GM10266 (cell line): Measurements from ENCODE around the gene SLC17A8.
"Not testable (repeated sequence)": the region's sequence is repeated elsewhere in the genome, so short reads cannot be mapped to it uniquely, and the experiment has no call there.

Experiments
- DNase-seq: peaks from one replicate; pipeline ENCODE4 v3.0.0; 2012; ENCODE audit errors: extremely low spot score
- TF ChIP-seq, protein P1 (sequence below): IDR thresholded peaks from 2 replicates; pipeline ENCODE4 v1.5.1; 2012; ENCODE audit warnings: mild to moderate bottlenecking, low read depth; ENCODE audit not compliant: control insufficient read depth, insufficient read depth; ENCODE audit errors: missing control alignments

SLC17A8 gene

DNA sequence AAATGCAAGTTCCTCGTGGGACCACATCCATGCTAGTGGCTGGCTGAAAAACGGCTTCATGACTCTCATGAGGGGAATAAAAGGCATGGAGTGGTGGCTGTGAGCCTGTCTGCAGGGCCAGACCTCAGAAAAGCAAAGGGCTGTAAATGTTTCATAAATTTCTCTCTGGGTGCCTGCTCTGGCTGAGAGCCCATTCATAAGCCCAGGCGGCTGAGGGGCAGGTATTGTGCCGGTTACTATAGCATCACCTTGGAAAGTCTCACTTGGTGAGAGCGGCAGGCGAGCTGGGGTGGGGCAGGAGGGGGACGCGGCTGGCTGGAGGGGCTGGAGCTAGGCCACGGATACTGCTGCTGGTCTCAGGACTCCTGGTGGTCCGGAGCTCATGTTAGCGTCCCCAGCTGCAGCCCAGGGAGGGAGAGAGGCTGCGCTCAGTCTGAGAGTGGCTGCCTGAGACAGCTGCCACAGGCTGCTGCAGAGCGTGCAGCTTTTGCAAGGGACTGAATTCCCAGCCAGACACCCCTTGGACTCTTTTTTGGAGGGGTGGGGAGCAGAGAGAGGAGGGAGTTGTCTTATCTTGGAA, at the start of gene SLC17A8:
Gene SLC17A8, plus strand, starts transcription at position 431 of the 580 bp plus-strand sequence. CDS start 318 bp downstream, outside the sequence.
- no peak for DNase-seq
- TF ChIP-seq, protein P1, sequence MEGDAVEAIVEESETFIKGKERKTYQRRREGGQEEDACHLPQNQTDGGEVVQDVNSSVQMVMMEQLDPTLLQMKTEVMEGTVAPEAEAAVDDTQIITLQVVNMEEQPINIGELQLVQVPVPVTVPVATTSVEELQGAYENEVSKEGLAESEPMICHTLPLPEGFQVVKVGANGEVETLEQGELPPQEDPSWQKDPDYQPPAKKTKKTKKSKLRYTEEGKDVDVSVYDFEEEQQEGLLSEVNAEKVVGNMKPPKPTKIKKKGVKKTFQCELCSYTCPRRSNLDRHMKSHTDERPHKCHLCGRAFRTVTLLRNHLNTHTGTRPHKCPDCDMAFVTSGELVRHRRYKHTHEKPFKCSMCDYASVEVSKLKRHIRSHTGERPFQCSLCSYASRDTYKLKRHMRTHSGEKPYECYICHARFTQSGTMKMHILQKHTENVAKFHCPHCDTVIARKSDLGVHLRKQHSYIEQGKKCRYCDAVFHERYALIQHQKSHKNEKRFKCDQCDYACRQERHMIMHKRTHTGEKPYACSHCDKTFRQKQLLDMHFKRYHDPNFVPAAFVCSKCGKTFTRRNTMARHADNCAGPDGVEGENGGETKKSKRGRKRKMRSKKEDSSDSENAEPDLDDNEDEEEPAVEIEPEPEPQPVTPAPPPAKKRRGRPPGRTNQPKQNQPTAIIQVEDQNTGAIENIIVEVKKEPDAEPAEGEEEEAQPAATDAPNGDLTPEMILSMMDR: no peak

DNA sequence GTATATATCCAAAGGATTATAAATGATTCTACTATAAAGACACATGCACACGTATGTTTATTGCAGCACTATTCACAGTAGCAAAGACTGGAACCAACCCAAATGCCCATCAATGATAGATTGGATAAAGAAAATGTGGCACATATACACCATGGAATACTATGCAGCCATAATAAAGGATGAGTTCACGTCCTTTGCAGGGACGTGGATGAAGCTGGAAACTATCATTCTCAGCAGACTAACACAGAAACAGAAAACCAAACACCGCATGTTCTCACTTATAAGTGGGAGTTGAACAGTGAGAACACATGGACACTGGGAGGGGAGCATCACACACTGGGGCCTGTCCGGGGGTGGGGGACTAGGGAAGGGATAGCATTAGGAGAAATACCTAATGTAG, 48.7 kb upstream of the SLC17A8 start:
- DNase-seq: not testable (repeated sequence)

DNA sequence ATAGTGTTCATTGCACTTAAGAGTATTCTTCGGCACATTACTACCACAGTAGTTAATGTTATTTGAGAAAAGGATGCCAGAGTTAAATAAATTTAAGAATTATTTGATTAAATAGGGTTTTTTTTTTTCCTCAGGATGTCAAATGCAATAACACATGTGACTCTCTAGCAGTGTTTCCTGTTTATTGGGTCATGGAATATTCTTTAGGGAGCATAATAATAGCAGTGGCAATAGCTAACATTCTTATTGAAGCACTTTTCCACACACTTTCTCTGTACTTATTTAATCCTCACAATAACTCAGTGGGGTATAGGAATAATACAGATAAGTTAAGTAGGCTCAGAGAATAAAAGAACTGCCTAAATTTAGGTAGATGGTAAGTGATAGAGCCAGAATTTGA, 45.6 kb upstream of the SLC17A8 start:
- no peak for DNase-seq

DNA sequence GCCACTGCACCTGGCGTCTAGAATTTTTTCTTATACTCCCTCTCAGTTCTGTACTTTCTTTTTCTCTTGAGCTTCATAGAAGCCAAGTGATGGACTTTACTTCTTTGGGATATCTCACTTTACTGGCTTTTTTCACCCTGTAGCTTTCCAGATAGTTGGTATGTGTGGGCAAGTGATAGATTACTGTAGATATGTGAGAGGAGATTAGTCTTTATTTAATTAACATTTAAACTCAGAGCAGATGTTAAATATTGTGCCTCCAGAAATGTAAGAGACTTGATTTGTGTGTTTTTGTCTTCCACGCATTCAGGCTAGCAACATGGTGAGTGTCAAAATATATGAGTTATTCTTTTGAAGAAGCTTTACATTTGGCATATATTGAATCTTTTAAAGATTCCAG, 39.5 kb upstream of the SLC17A8 start:
- no peak for DNase-seq
- TF ChIP-seq, protein P1: no peak

More for the DNA sequence above, 45.6 kb upstream of the SLC17A8 start:
- TF ChIP-seq, protein P1: no peak

DNA sequence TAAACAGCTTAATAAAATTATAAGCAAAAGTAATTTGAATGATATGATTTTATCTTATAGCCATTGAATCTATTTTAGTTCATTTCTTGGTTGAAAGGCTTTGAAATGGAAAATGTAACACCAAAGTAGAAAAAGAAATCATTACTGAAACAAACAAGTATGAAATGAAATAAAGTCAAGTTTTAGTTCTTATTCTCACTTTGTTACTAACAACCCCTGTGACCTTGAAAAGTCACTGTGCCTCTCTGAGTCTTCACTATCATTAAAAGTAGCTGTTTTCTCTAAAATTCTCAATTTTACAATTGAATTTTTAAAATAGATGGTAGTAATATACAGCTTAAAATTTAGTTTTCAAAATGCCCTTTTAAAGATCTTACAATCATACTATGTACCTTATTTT, 32.4 kb upstream of the SLC17A8 start:
- TF ChIP-seq, protein P1: no peak
- no peak for DNase-seq

DNA sequence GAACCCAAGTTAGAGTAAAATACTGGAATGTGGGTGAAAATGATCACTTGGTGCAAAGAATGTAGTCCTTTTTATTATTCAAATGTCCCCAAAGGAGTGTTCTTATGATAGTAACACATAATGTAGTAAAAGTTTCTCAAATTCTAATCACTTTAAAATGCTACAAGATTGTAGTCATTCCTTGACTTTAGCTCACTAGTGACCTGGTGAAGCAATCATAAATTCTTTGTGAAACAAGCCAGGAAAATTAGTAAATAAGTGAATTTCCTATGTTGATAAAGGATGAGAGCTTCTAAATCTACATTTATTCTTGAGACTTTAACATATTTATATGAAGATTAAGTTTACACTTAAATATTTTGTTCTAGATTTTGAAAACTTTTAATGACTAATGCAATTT, 30.7 kb upstream of the SLC17A8 start:
- DNase-seq: no peak
- TF ChIP-seq, protein P1: no peak

DNA sequence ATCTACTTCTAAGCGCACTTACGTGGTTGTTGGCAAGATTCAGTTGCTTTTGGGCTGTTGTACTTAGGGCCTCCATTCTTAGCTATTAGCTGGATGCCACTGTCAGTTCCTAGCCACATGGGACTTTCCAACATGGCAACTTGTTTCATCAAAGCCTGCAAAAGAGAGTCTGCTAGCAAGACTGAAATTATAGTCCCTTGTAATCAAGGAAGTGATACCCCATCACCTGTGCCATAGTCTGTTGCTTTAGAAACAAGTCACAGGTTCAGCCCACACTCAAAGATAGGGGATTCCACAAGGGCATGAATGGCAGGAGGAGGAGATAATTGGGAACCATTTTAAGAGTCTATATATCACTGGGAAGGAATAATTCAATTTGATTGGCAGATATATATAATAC, 27.1 kb upstream of the SLC17A8 start:
- TF ChIP-seq, protein P1: no peak
- peak; percentile 26 for DNase-seq

DNA sequence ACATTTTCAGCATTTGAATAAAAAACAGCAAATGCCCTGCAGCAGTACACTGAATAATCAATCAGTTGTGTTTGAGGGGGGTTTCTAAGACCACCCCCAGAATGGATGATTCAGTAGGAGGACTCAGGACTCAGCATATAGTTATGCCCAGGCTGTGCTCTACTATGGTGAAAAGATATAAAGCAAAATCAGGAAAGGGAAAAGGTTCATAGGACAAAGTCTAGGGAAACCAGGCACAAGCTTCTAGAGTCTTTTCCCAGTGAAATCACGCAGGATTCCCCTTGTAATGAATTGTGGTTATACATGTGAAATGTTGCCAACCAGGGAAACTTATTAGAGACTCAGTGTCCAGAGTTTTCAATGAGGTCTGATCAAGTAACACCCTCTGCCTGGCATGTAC, 25.0 kb upstream of the SLC17A8 start:
- TF ChIP-seq, protein P1: no peak

More for the DNA sequence above, 25.0 kb upstream of the SLC17A8 start:
- DNase-seq: no peak
